NCI-H1105 (cell line): ENCODE results near the gene MYBPHL.
A peak's percentile ranks its signal among the peaks of the same experiment; 100 is the strongest.

ENCODE experiments used
- DNase-seq: peaks from one replicate; lab custom pipeline; 2025; lab: John Stamatoyannopoulos, UW

Gene MYBPHL

GRCh38 chr1:109251277-109252166 lies 55.3 kb downstream of the MYBPHL start:
- no peak for DNase-seq

- DNase-seq, result no peak
Observed at GRCh38 chr1:109250454-109251276, 56.1 kb downstream of the MYBPHL start.

- DNase-seq, result no peak
Observed at GRCh38 chr1:109249654-109250401, 57.0 kb downstream of the MYBPHL start.

- DNase-seq, result peak; percentile 80
Observed at GRCh38 chr1:109248797-109249629, 57.8 kb downstream of the MYBPHL start, which contains the start of gene CELSR2. Gene CELSR2 (plus strand): TSS chr1:109249539. CDS start chr1:109250080, 541 bp downstream.

GRCh38 chr1:109248444-109248796 lies 58.4 kb downstream of the MYBPHL start:
- DNase-seq, result no peak

- DNase-seq, result no peak
Observed at GRCh38 chr1:109247401-109248365, 59.1 kb downstream of the MYBPHL start.

- DNase-seq, result no peak
Observed at GRCh38 chr1:109246141-109246551, 60.7 kb downstream of the MYBPHL start.

- DNase-seq, result no peak
Observed at GRCh38 chr1:109243860-109244552, 62.8 kb downstream of the MYBPHL start.

GRCh38 chr1:109243221-109243620 lies 63.6 kb downstream of the MYBPHL start:
- DNase-seq, result no peak

GRCh38 chr1:109242387-109242786 lies 64.4 kb downstream of the MYBPHL start:
- DNase-seq, result no peak
